Measurements from ENCODE around the gene SGSM2. TPM values are rescaled to one million over a fixed set of nuclear protein-coding genes. Genes with fewer than 3 reads are reported as not detected.
A peak's percentile ranks its signal among the peaks of the same experiment; 100 is the strongest.

Gene SGSM2
- total RNA-seq, 1 donor from 2014 or later = 19.8 TPM

DNA sequence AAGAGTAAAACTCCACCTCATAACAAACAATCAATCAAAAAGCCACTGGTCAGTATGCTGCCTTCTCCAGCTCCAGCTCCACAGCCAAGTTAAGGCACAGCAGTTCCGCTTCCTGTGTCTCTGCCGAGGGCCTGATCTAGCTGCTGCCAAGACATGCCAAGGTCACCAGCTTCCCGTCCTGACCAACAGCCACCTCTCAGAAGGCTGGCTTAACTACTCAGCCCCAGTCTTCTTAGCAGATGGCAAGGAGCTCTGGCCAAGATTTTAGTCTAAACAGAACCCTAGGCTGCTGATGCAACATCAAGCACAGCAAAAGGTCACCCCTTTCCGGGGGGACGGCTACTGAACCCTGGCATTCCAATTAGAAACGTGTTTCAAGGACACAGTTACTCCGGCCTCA lies 81.3 kb downstream of the SGSM2 start:
- H3K4me1 ChIP-seq (ENCODE audit: control insufficient read depth in 3 of 3, insufficient read depth in 3 of 3, low read length in 3 of 3) = peaks cover 5 to 30% (median 19%) of the 10 kb centered on the region in 3 donors
- no peaks in the 10 kb centered on the region for H3K27me3 ChIP-seq (ENCODE audit: control insufficient read depth in 3 of 3, insufficient read depth in 3 of 3, low read length in 3 of 3)
- H3K9me3 ChIP-seq (ENCODE audit: control insufficient read depth in 3 of 3, low read length in 3 of 3) = no peaks in the 10 kb centered on the region
- H3K27ac ChIP-seq (ENCODE audit: low read depth, low read length) = peak overlapping the region; percentile 67
- H3K9ac ChIP-seq (ENCODE audit: low read depth in 1 of 3, low read length in 3 of 3) = peak overlapping the region; percentile 13 to 70 (median 15)
- peaks cover 18 to 36% (median 18%) of the 10 kb centered on the region in 3 donors for H3K36me3 ChIP-seq (ENCODE audit: control insufficient read depth in 3 of 3, insufficient read depth in 3 of 3, low read length in 3 of 3)
- H3K4me3 ChIP-seq (ENCODE audit: low read length in 3 of 3) = peak overlapping the region in 2 of 3 donors; percentile 21 to 57

GRCh38 chr17:2419486-2419885 lies 82.2 kb downstream of the SGSM2 start:
- peak overlapping the region; percentile 13 to 54 (median 15) for H3K9ac ChIP-seq (ENCODE audit: low read depth in 1 of 3, low read length in 3 of 3)
- peaks cover 11 to 28% (median 12%) of the 10 kb centered on the region in 3 donors for H3K36me3 ChIP-seq (ENCODE audit: control insufficient read depth in 3 of 3, insufficient read depth in 3 of 3, low read length in 3 of 3)
- H3K4me1 ChIP-seq (ENCODE audit: control insufficient read depth in 3 of 3, insufficient read depth in 3 of 3, low read length in 3 of 3) = peaks cover 5 to 30% (median 19%) of the 10 kb centered on the region in 3 donors
- H3K27ac ChIP-seq (ENCODE audit: low read depth, low read length) = peak overlapping the region; percentile 67
- no peaks in the 10 kb centered on the region for H3K9me3 ChIP-seq (ENCODE audit: control insufficient read depth in 3 of 3, low read length in 3 of 3)
- H3K4me3 ChIP-seq (ENCODE audit: low read length in 3 of 3) = no peak overlapping the region
- no peaks in the 10 kb centered on the region for H3K27me3 ChIP-seq (ENCODE audit: control insufficient read depth in 3 of 3, insufficient read depth in 3 of 3, low read length in 3 of 3)

GRCh38 chr17:2420176-2420575 lies 82.9 kb downstream of the SGSM2 start:
- Histone ChIP-seq H3K36me3 (ENCODE audit: control insufficient read depth in 3 of 3, insufficient read depth in 3 of 3, low read length in 3 of 3) (peaks cover 9 to 27% (median 10%) of the 10 kb centered on the region in 3 donors), H3K9ac (ENCODE audit: low read depth in 1 of 3, low read length in 3 of 3) (no peak overlapping the region), H3K4me3 (ENCODE audit: low read length in 3 of 3) (no peak overlapping the region), H3K27ac (ENCODE audit: low read depth, low read length) (no peak overlapping the region), H3K4me1 (ENCODE audit: control insufficient read depth in 3 of 3, insufficient read depth in 3 of 3, low read length in 3 of 3) (peaks cover 5 to 30% (median 19%) of the 10 kb centered on the region in 3 donors), H3K9me3 (ENCODE audit: control insufficient read depth in 3 of 3, low read length in 3 of 3) (no peaks in the 10 kb centered on the region), H3K27me3 (ENCODE audit: control insufficient read depth in 3 of 3, insufficient read depth in 3 of 3, low read length in 3 of 3) (no peaks in the 10 kb centered on the region)

GRCh38 chr17:2421315-2422147 lies 84.2 kb downstream of the SGSM2 start:
- no peaks in the 10 kb centered on the region for H3K27me3 ChIP-seq (ENCODE audit: control insufficient read depth in 3 of 3, insufficient read depth in 3 of 3, low read length in 3 of 3)
- no peak overlapping the region for H3K4me3 ChIP-seq (ENCODE audit: low read length in 3 of 3)
- no peaks in the 10 kb centered on the region for H3K9me3 ChIP-seq (ENCODE audit: control insufficient read depth in 3 of 3, low read length in 3 of 3)
- peaks cover 5 to 24% (median 16%) of the 10 kb centered on the region in 3 donors for H3K4me1 ChIP-seq (ENCODE audit: control insufficient read depth in 3 of 3, insufficient read depth in 3 of 3, low read length in 3 of 3)
- peaks cover 9 to 27% (median 10%) of the 10 kb centered on the region in 3 donors for H3K36me3 ChIP-seq (ENCODE audit: control insufficient read depth in 3 of 3, insufficient read depth in 3 of 3, low read length in 3 of 3)
- H3K9ac ChIP-seq (ENCODE audit: low read depth in 1 of 3, low read length in 3 of 3) = no peak overlapping the region
- no peak overlapping the region for H3K27ac ChIP-seq (ENCODE audit: low read depth, low read length)

- H3K4me1 ChIP-seq (ENCODE audit: control insufficient read depth in 3 of 3, insufficient read depth in 3 of 3, low read length in 3 of 3) = peaks cover 5 to 16% (median 12%) of the 10 kb centered on the region in 3 donors
- no peak overlapping the region for H3K4me3 ChIP-seq (ENCODE audit: low read length in 3 of 3)
- H3K9me3 ChIP-seq (ENCODE audit: control insufficient read depth in 3 of 3, low read length in 3 of 3) = no peaks in the 10 kb centered on the region
- no peaks in the 10 kb centered on the region for H3K27me3 ChIP-seq (ENCODE audit: control insufficient read depth in 3 of 3, insufficient read depth in 3 of 3, low read length in 3 of 3)
- H3K27ac ChIP-seq (ENCODE audit: low read depth, low read length) = no peak overlapping the region
- no peak overlapping the region for H3K9ac ChIP-seq (ENCODE audit: low read depth in 1 of 3, low read length in 3 of 3)
- peaks cover 9 to 24% (median 10%) of the 10 kb centered on the region in 3 donors for H3K36me3 ChIP-seq (ENCODE audit: control insufficient read depth in 3 of 3, insufficient read depth in 3 of 3, low read length in 3 of 3)
Measured at GRCh38 chr17:2423271-2423670, 86.0 kb downstream of the SGSM2 start.

- no peaks in the 10 kb centered on the region for H3K36me3 ChIP-seq (ENCODE audit: control insufficient read depth in 3 of 3, insufficient read depth in 3 of 3, low read length in 3 of 3)
- no peaks in the 10 kb centered on the region for H3K27me3 ChIP-seq (ENCODE audit: control insufficient read depth in 3 of 3, insufficient read depth in 3 of 3, low read length in 3 of 3)
- H3K27ac ChIP-seq (ENCODE audit: low read depth, low read length) = no peak overlapping the region
- no peak overlapping the region for H3K9ac ChIP-seq (ENCODE audit: low read depth in 1 of 3, low read length in 3 of 3)
- no peak overlapping the region for H3K4me3 ChIP-seq (ENCODE audit: low read length in 3 of 3)
- H3K9me3 ChIP-seq (ENCODE audit: control insufficient read depth in 3 of 3, low read length in 3 of 3) = no peaks in the 10 kb centered on the region
- H3K4me1 ChIP-seq (ENCODE audit: control insufficient read depth in 3 of 3, insufficient read depth in 3 of 3, low read length in 3 of 3) = peaks cover 0 to 3% (median 0%) of the 10 kb centered on the region in 3 donors
Measured at GRCh38 chr17:2427215-2427614, 89.9 kb downstream of the SGSM2 start.

GRCh38 chr17:2427910-2428309 lies 90.6 kb downstream of the SGSM2 start:
- H3K36me3 ChIP-seq (ENCODE audit: control insufficient read depth in 3 of 3, insufficient read depth in 3 of 3, low read length in 3 of 3) = peaks cover under 1 to 5% (median 4%) of the 10 kb centered on the region in 3 donors
- H3K4me3 ChIP-seq (ENCODE audit: low read length in 3 of 3) = no peak overlapping the region
- H3K4me1 ChIP-seq (ENCODE audit: control insufficient read depth in 3 of 3, insufficient read depth in 3 of 3, low read length in 3 of 3) = peaks cover 0 to 3% (median 0%) of the 10 kb centered on the region in 3 donors
- no peak overlapping the region for H3K27ac ChIP-seq (ENCODE audit: low read depth, low read length)
- no peaks in the 10 kb centered on the region for H3K9me3 ChIP-seq (ENCODE audit: control insufficient read depth in 3 of 3, low read length in 3 of 3)
- H3K9ac ChIP-seq (ENCODE audit: low read depth in 1 of 3, low read length in 3 of 3) = no peak overlapping the region
- H3K27me3 ChIP-seq (ENCODE audit: control insufficient read depth in 3 of 3, insufficient read depth in 3 of 3, low read length in 3 of 3) = no peaks in the 10 kb centered on the region

Small RNA genes within 50 kb of the gene (small RNA-seq; reads per million reads assigned to genes)
- gene AC006435.3 (not detected), gene AC006435.4 (not detected), gene SNORD91A (548 reads per million, percentile 98 among the genes with 10 or more reads in this experiment), gene SNORD91B (75.1 reads per million, percentile 96 among the genes with 10 or more reads in this experiment)

Other genes starting within 250 kb of the SGSM2 start
- 13.6 TPM for gene SMG6, start 33.7 kb upstream of the SGSM2 start, total RNA-seq
- 17.2 TPM for gene SRR, start 33.6 kb upstream of the SGSM2 start, total RNA-seq
- 26.1 TPM for gene TSR1, start 1.0 kb upstream of the SGSM2 start, total RNA-seq
- 5.2 TPM for gene MNT, start 63.6 kb downstream of the SGSM2 start, total RNA-seq
- gene METTL16, start 174.4 kb downstream of the SGSM2 start, total RNA-seq = 13.6 TPM